ENCODE data around the gene TIMM13. TPM values are rescaled to one million over a fixed set of nuclear protein-coding genes. Genes with fewer than 3 reads are reported as not detected.

Gene TIMM13
- total and polyA plus RNA-seq, 2 of the 8 experiments (the other 6 are each of a cell fraction or from before 2014, with no cell fraction given), result 270 to 275 TPM

- no peak for TF ChIP-seq FOSL1 (IDR thresholded peaks at IDR 0.05; ENCODE audit: insufficient read depth, low read depth, low read length)
- no peak; the same call in none of the 2 replicates for TF ChIP-seq CHD2 (IDR thresholded peaks at IDR 0.05; ENCODE audit: low read length)
- TF ChIP-seq TAF1 (IDR thresholded peaks at IDR 0.05; ENCODE audit: low read depth, low read length), result no peak; the same call in 1 of the 2 replicates
- no peak for TF ChIP-seq TEAD4 (IDR thresholded peaks at IDR 0.05; ENCODE audit: low read depth, low read length)
- no peak for TF ChIP-seq ATF2 (IDR thresholded peaks at IDR 0.05; ENCODE audit: low read length)
- TF ChIP-seq BRCA1 (IDR thresholded peaks at IDR 0.05; ENCODE audit: low read depth, low read length), result no peak
- peak; percentile 77 for TF ChIP-seq SRF (IDR thresholded peaks at IDR 0.05; ENCODE audit: low read depth, low read length)
- TF ChIP-seq TAF7 (optimal IDR thresholded peaks at IDR 0.05; ENCODE audit: borderline replicate concordance, low read depth, low read length), result peak; percentile 65
- TF ChIP-seq CEBPB (IDR thresholded peaks at IDR 0.05; ENCODE audit: low read depth, low read length), result peak; percentile 99
- TF ChIP-seq PHF8 (conservative IDR thresholded peaks at IDR 0.05; ENCODE audit: low read depth, low read length), result peak; percentile 91
- no peak for TF ChIP-seq SUZ12 (IDR thresholded peaks at IDR 0.05; ENCODE audit: low read length)
- TF ChIP-seq POLR2AphosphoS5 (IDR thresholded peaks at IDR 0.05; ENCODE audit: low read depth, low read length), result peak; percentile 78
- no peak for TF ChIP-seq CBX8 (IDR thresholded peaks at IDR 0.05; ENCODE audit: borderline replicate concordance, low read depth, low read length)
- TF ChIP-seq EP300 (IDR thresholded peaks at IDR 0.05; ENCODE audit: borderline replicate concordance in 1 of 2, low read depth in 2 of 2, low read length in 2 of 2), result no peak
- no peak for TF ChIP-seq ASH2L (IDR thresholded peaks at IDR 0.05; ENCODE audit: low read length)
- TF ChIP-seq SAP30 (IDR thresholded peaks at IDR 0.05; ENCODE audit: insufficient read depth, insufficient replicate concordance, low read length), result no peak
- no peak; the same call in 1 of the 2 replicates for TF ChIP-seq SP4 (IDR thresholded peaks at IDR 0.05; ENCODE audit: low read length)
- peak; percentile 55 to 79; a peak in 2 of 4 replicates for TF ChIP-seq SIN3A (conservative IDR thresholded peaks at IDR 0.05 in 1 of 2, IDR thresholded peaks at IDR 0.05 in 1 of 2; ENCODE audit: low read depth in 1 of 2, low read length in 2 of 2)
- TF ChIP-seq POU5F1 (IDR thresholded peaks at IDR 0.05; ENCODE audit: low read depth, low read length), result no peak
- peak in 1 of 2 experiments; percentile 59; a peak in 1 of 3 replicates for TF ChIP-seq POLR2A (IDR thresholded peaks at IDR 0.05; ENCODE audit: control extremely low read depth in 1 of 2, low read depth in 2 of 2, low read length in 2 of 2)
- TF ChIP-seq KDM5A (IDR thresholded peaks at IDR 0.05; ENCODE audit: low read length), result 0 out of 2 replicates have a peak, but pooled peaks have one; percentile 29
- no peak for TF ChIP-seq RAD21 (IDR thresholded peaks at IDR 0.05 in 1 of 2, conservative IDR thresholded peaks at IDR 0.05 in 1 of 2; ENCODE audit: low read depth in 2 of 2, low read length in 2 of 2)
Observed at GRCh38 chr19:2427429-2428320, at the start of gene TIMM13 (continued).

Measured in H1 (cell line).